Parathyroid adenoma (tissue), 2 donors: ENCODE results near the gene C16orf96.

Experiments used
- H2AFZ ChIP-seq: fragments of 300-600 bp; sonication (generic); one replicate; pipeline ENCODE4 v1.7.0; 2017; ENCODE audit warnings: antibody characterized with exemption, mild to moderate bottlenecking
- H3K27ac ChIP-seq: fragments of 300-600 bp; sonication (generic); one replicate; pipeline ENCODE4 v1.7.0; 2017
- H3K27me3 ChIP-seq: fragments of 300-600 bp; sonication (generic); one replicate; pipeline ENCODE4 v1.7.0; 2017; ENCODE audit warnings: low read length; ENCODE audit not compliant: control insufficient read depth, insufficient read depth
- H3K36me3 ChIP-seq: fragments of 300-600 bp; sonication (generic); one replicate; pipeline ENCODE4 v1.7.0; 2017; ENCODE audit warnings: low read length; ENCODE audit not compliant: control insufficient read depth, insufficient read depth
- H3K4me1 ChIP-seq: fragments of 300-600 bp; sonication (generic); one replicate; pipeline ENCODE4 v1.7.0; 2017; ENCODE audit warnings: control low read depth
- H3K4me2 ChIP-seq: fragments of 300-600 bp; sonication (generic); one replicate; pipeline ENCODE4 v1.7.0; 2017; ENCODE audit warnings: low read length
- H3K4me3 ChIP-seq: fragments of 300-600 bp; sonication (generic); one replicate; pipeline ENCODE4 v1.7.0; 2017; ENCODE audit warnings: low read depth, low read length
- H3K79me2 ChIP-seq: fragments of 300-600 bp; sonication (generic); one replicate; pipeline ENCODE4 v1.7.0; 2017; ENCODE audit warnings: control low read depth
- H3K9ac ChIP-seq: fragments of 300-600 bp; sonication (generic); one replicate; pipeline ENCODE4 v1.7.0; 2017; ENCODE audit warnings: mild to moderate bottlenecking
- H3K9me3 ChIP-seq: fragments of 300-600 bp; sonication (generic); one replicate; pipeline ENCODE4 v1.7.0; 2017; ENCODE audit warnings: low read length; ENCODE audit not compliant: control insufficient read depth
- CTCF ChIP-seq: fragments of 300-600 bp; sonication (generic); IDR thresholded peaks from one replicate; pipeline ENCODE4 v1.7.0; 2017; ENCODE audit warnings: antibody characterized with exemption, mild to moderate bottlenecking
- donor health status: primary hyperparathyroidism.

The C16orf96 gene

GRCh38 chr16:4623593-4623992, 67.5 kb downstream of the C16orf96 start:
- H3K36me3 ChIP-seq: no peaks in the 10 kb centered on the region
- H3K4me3 ChIP-seq: peak overlapping the region; percentile 85
- H3K4me2 ChIP-seq: peak overlapping the region; percentile 80
- peaks cover 41% of the 10 kb centered on the region for H3K79me2 ChIP-seq
- peaks cover 15% of the 10 kb centered on the region for H3K4me1 ChIP-seq
- H3K27me3 ChIP-seq: no peaks in the 10 kb centered on the region
- H3K9me3 ChIP-seq: no peaks in the 10 kb centered on the region
- no peak for TF ChIP-seq CTCF
- H3K27ac ChIP-seq: no peak overlapping the region
- H3K9ac ChIP-seq: no peak overlapping the region
- peak overlapping the region; percentile 99 for H2AFZ ChIP-seq

- TF ChIP-seq CTCF: peak; percentile 99
Observed at GRCh38 chr16:4624015-4624826, 68.1 kb downstream of the C16orf96 start, which contains the start of gene MGRN1. Gene MGRN1 (plus strand): TSS chr16:4624826. CDS start chr16:4624961, 135 bp downstream.

GRCh38 chr16:4624827-4625559, 68.9 kb downstream of the C16orf96 start:
- Histone ChIP-seq H3K4me2 (peak overlapping the region; percentile 89), H3K9ac (peak overlapping the region; percentile 97), H3K27ac (peak overlapping the region; percentile 99), H3K9me3 (no peaks in the 10 kb centered on the region), H3K79me2 (peaks cover 49% of the 10 kb centered on the region), H3K27me3 (no peaks in the 10 kb centered on the region), H3K4me1 (peaks cover 15% of the 10 kb centered on the region), H2AFZ (peak overlapping the region; percentile 93), H3K36me3 (no peaks in the 10 kb centered on the region), H3K4me3 (peak overlapping the region; percentile 85)
- TF ChIP-seq CTCF: no peak

More at GRCh38 chr16:4624015-4624826, 68.1 kb downstream of the C16orf96 start, which contains the start of gene MGRN1:
- Histone ChIP-seq H3K36me3 (no peaks in the 10 kb centered on the region), H2AFZ (peak within 1 kb of the TSS; percentile 99), H3K79me2 (peaks cover 44% of the 10 kb centered on the region), H3K27me3 (no peaks in the 10 kb centered on the region), H3K9me3 (no peaks in the 10 kb centered on the region), H3K4me3 (peak within 1 kb of the TSS; percentile 85), H3K4me1 (peaks cover 15% of the 10 kb centered on the region), H3K27ac (peak within 1 kb of the TSS; percentile 99), H3K9ac (peak within 1 kb of the TSS; percentile 97), H3K4me2 (peak within 1 kb of the TSS; percentile 89)

GRCh38 chr16:4625560-4626159, 69.5 kb downstream of the C16orf96 start:
- H3K4me1 ChIP-seq: peaks cover 15% of the 10 kb centered on the region
- no peaks in the 10 kb centered on the region for H3K36me3 ChIP-seq
- H3K9me3 ChIP-seq: no peaks in the 10 kb centered on the region
- H3K79me2 ChIP-seq: peaks cover 55% of the 10 kb centered on the region
- no peaks in the 10 kb centered on the region for H3K27me3 ChIP-seq
- peak overlapping the region; percentile 85 for H3K4me3 ChIP-seq
- peak overlapping the region; percentile 93 for H2AFZ ChIP-seq
- H3K27ac ChIP-seq: peak overlapping the region; percentile 99
- no peak for TF ChIP-seq CTCF
- peak overlapping the region; percentile 97 for H3K9ac ChIP-seq
- peak overlapping the region; percentile 89 for H3K4me2 ChIP-seq
